HG02798 (cell line): ENCODE measurements around the gene UGT1A1.

Experiments used
- ATAC-seq: cut with Tn5 transposase; IDR thresholded peaks from one replicate; pipeline ENCODE4 v1.9.1; 2021; ENCODE audit warnings: mild to moderate bottlenecking; ENCODE audit not compliant: unreplicated experiment, poor library complexity

UGT1A1 gene

DNA sequence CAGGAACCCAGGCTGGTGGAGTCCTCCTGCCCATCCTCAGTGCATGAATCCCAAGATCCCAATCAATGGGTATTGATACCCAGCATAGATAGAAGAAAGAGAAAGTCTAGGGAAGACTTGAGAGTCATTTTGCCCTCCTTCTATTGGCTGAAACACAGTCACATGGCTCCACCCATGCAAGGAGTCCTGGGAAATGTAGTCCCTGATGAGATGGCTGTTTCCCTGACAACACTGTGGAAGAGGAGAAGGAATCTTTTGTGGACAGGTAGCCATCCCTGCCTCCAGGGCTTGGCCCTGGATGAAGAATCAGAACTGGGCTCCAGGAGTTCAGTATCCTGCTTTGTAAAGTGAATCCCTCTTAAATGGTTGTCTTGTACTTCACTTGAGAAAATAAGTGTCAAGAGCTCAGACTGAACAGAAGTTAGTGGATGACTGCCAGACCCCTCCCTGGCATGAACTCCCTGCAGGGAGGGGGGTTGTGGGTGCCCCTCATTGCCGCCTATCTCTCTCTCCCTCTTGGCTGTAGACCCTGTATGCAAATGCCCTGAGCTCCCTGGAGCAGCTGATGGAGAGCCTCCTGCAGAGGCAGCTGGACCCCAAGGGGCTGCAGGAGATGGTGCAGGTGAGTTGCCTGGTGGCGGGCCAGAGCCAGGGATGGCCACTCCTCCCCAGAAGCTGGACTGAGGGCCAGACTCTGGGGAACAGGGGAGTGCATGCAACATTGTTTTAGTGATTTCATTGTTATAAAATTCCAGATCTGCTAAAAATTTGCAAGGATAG lies 54.2 kb downstream of the UGT1A1 start:
- ATAC-seq: no peak

DNA sequence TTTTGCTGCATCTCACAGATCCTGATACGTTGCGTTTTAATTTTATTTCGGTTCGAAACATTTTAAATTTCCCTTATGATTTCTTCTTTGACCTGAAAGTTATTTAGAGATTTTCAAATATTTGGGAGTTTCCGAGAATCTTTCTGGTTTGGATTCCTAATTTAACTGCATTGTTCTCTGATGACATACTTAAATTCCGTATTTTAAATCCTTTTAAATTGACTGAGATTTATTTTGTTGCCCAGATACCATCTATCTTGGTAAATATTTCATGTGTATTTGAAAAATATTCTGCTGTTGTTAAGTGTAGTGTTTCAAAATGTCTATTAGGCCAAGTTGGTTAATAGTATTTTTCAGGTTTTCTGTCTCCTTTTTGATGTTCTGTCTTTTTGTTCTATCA lies 55.8 kb downstream of the UGT1A1 start:
- ATAC-seq: no peak

DNA sequence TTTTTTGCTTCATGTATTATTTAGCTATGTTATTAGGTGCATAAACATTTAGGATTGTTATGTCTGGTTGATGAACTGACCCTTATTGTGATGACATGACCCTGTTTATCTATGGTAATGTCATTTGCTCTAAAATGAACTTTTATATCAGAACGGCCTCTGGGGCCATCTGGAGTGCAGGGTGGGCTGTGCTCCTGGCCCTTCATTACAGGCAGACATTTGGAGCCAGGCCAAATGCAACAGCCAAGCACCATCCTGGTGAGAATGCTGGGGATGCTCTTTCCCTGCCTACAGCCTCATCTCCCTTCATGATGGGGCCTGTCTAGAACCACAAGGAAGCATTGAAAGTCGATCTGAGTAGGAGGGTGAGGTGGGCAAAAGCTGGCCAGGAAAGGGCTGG lies 56.3 kb downstream of the UGT1A1 start:
- no peak for ATAC-seq

DNA sequence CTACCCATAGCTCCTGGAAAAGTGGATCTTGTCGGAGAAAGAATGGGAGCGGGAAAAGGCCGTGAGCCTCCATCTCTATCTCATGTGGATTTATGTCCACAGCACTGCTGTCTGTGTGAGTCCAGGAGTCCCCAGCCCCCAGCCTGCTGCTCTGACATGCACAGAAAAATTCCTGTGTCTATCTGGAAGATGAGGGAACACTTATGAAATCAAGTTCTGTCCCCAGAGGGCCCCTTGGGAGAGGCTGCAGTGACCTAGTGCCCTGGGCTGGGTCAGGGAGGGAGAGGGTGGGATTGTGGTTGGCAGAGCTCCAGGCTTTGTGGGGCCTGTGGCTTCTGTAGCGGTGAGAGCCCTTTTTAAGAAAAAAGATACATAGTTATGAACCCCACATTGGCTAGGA lies 56.7 kb downstream of the UGT1A1 start:
- ATAC-seq: no peak

DNA sequence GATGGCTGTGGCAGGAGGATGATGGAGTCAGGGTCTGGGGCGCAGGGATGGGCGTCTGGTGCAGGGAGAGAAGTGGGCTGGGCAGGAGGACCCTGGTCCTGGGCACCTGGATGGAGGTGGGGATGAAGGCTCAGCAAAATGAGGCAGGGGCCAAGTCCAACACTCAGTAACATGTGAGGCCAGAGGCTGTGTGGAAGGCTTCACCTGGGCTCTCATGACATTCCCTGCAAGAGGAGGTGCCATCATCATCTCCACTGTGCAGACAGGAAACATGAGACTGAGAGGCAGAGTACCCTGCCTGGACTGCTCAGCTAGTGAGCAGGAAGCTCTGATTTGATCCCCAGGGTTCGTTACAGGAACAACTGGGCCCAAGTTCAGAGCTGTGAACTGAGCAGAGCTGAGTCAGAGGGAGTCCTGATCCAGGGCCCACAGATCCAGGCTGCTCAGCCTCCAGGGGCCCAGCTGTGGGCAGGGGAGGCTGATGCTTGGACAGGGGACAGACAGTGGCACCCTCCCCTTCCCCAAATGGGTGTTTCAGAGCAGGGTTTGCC lies 57.4 kb downstream of the UGT1A1 start:
- no peak for ATAC-seq

DNA sequence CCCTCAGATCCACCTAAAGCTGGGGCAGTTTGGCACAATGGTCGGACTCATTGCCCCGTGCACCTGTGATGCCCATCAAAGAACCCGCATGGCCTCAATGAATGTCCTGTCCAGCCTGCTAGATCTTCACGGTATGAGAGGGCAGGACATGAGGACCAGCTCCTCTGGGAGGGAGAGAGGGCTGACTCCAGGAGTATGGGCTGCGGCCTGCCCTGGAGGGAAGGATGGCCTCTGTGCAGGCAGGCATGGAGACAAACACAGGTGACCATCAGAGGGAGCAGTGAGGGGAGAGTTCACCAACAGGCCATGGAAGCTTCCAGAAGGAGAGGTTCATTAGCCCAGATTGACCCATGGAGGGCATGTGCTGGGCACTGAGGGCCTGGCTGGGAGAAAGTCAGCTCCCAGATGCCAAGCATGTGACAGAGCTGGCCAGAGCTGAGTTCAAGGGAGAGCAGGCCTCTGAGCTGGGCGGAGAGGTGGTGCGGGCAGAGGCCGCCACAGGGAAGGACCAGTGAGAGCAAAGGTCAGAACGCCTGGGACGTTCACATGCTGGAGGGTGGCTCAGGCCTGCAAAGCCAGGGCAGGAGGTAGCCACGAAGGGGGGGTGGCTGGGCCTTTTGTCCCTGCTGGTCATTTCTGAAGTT lies 58.0 kb downstream of the UGT1A1 start:
- ATAC-seq: no peak

DNA sequence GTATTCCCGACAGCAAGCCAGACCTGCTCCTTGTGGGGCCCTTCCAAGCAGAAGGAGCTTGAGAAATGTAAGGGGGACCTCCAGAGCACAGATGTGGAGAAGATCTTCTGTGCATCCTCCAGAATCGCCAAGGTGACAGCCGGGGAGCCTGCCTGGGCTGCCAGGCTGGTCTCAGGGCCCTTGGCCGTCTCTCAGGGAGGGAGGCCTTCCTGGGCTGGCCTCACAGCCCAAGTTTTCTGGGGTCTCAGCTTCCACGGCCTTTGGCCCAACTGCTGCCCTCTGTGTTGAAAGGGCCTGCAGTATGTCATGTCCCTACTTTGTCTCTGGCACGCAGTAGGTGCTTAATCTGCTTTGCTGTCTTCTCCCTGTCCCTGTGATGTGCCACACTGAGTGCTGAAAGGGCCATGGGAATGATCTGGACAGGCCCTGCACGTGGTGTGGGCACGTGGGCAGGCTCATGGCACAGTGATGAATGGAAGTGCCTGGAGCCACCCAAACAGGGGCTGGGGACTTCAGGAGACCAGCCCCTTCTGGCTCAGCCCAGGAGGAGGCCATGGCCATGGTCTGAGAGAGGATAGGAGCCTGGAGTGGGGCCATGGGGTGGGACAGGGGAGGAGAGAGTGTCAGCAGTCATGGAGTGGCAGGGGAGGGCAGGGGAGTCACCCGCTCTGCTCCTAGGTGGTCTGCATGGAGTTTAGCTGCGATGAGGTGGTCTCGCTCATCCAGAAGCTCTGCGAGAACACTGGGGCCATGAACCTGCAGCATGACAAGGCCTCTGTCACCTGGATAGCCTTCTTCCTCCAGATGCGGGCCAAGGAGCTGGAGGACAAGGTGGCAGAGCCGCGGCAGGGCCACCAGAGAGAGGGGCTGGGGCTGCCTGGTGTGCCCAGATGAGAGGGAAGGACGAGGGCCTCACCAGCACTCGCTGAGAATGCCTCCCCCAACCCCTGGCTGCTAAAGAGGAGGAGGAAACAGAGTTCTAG lies 58.9 kb downstream of the UGT1A1 start:
- ATAC-seq: no peak

DNA sequence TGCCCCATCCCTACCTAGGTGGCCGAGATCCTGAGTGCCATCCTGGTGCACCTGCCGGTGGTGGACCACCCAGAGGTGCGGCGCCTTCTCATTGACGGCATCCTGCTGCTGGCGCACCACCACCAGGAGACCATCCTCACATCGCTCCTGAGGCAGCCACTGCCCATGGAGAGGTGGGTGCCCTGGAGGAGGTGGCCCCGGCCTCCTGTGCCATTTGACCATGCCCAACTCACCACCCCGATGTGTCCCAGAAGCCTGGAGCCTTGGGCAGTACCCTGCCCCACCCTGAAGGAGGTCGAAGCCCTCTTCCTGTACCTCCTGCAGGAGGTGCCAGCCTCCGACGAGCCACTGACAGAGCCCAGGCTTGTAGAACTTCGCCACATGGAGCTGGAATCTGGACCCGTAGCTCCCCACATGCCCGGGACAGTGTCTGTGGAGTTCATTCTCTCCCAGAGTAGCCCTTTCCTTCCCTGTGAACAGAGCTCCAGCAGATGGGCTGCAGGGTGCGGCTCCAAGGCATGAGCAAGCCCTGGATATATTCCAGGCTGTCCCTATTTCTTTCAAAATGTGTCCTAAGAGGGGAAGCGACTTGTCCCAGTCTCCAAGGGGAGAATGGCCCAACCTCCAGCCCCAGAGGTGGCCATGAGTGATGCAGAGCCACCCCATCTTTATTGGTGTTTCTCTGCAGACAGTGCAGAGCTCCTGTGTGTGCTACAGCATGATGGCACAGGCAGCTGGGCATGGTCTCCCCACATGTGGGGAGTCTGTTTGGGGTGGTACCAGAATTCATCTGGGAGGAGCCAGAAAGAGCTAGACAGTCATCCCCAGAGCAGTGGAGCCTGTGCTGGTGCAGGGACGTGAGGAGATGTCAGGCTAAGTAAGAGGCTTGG lies 60.1 kb downstream of the UGT1A1 start:
- ATAC-seq: no peak

DNA sequence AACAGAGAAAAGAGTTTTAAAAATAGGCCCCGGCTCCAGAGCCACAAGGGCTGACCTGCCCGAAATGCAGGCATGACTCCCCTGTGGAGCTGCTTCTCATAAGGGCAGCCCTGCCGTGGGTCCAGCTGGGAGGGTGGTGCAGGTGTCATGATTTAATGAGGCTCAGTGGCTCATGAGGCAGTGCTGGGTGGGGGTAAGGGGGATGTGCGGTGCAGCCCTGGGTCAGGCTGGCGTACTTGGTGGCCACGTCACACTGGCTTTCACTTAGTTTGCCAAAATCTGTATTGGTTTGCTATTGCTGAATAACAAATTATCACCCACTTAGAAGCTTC lies 60.7 kb downstream of the UGT1A1 start:
- ATAC-seq: no peak

DNA sequence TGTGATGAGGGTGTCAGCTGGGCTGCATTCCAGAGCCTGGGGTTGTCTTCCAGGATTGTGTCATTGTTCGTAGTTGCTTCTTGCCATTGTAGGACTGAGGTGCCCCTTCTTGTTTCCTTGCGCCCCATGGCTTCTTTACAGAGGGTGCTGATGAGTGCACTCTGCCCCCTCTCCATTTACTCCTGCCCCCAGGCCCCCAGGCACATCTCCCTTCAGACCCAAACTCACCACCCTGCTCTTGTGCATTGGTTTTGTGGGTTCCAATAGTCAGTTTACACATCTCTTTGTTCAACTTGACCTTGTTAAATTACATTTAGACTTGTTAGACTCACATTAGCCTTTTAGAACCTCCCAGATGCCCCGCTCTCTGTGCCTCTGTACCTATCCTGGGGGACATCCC lies 61.1 kb downstream of the UGT1A1 start:
- ATAC-seq: no peak

DNA sequence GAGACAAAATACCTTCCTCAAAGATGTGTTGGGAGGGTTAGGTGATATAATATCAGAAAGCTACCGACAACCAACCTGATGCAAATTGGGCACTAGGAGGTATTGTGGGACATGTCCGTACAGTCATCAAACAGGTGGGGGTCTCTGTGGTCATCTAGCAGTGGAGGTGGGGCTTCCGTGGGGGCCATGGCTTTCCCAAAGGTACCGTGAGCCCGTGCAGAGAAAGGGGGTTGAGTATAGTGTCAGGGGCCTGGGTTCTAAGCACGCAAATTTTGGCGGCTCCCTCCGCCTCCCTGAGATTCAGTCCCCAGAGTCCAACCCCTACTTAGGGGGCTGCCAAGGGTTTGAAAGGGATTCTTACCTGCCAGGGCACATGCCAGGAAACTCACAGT lies 61.6 kb downstream of the UGT1A1 start:
- ATAC-seq: no peak

DNA sequence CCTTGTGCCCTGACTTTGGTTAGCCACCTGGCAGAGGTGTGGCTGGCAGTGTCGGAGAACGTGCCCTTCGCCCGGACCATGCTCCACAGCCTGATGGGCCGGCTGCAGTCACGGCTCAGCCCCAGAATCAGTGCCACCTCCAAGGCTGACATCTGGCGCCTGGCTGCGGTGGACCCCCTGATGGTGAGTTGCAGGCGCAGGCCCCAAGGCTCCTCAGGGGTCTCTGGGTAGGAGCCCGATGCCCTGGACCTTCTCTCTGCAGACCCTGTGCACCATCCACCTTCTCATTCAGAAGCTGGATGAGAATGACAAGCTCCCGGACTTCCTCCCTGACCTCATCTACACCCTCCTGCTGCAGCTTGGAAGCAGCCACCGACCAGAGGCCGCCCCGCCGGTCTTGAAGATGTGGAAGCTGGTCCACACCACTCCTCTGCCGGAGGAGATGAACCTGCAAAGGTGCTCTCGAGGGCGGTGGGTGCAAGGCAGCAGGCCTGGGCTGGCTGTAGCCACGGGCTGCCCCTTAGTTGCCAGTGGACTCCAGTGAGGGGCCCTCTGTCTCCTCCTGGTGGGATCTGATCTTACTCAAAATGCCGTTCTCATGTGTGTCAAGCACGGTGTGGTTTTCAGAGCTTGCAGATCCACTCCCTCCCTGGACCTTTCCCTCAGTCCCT lies 62.2 kb downstream of the UGT1A1 start:
- no peak for ATAC-seq
